GM20431 (cell line): ENCODE data around the gene NMBR.
"Not testable (repeated sequence)": the region's sequence is repeated elsewhere in the genome, so short reads cannot be mapped to it uniquely, and the experiment has no call there.

Experiments used
- in situ Hi-C: fragments of 300-500 bp; cut with MseI, MboI; formaldehyde crosslinking; loops from one replicate; pipeline ENCODE4 v1.15.0; 2020; ENCODE audit warnings: low sequenced_read_pairs; ENCODE audit not compliant: unreplicated experiment

Gene NMBR

GRCh38 chr6:142074516-142074915, 72.4 kb downstream of the NMBR start:
- in situ Hi-C loops: no loop called here

- in situ Hi-C loops: no loop called here
Observed at GRCh38 chr6:142071981-142072380, 74.9 kb downstream of the NMBR start.

DNA sequence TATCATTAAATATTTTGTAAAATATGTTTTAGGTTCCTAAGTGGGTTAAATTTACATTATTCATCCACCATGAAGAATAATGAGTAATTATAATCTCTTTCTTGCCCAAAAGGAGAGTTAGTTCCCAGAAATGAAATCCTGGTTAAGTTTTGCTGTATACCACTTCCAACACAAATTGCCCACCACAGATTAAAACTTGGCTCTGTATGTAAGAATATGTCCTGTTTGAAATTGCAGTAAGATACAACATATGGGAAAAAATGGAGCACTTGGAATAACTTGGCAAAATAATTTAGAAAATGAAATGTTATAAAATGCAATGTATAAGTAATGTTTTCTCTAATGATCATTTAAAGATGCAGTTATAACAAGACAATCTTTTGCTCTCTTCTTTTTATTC, 78.5 kb downstream of the NMBR start:
- in situ Hi-C loops: no loop called here

GRCh38 chr6:142062861-142063260, 84.1 kb downstream of the NMBR start:
- in situ Hi-C loops: not testable (repeated sequence)

DNA sequence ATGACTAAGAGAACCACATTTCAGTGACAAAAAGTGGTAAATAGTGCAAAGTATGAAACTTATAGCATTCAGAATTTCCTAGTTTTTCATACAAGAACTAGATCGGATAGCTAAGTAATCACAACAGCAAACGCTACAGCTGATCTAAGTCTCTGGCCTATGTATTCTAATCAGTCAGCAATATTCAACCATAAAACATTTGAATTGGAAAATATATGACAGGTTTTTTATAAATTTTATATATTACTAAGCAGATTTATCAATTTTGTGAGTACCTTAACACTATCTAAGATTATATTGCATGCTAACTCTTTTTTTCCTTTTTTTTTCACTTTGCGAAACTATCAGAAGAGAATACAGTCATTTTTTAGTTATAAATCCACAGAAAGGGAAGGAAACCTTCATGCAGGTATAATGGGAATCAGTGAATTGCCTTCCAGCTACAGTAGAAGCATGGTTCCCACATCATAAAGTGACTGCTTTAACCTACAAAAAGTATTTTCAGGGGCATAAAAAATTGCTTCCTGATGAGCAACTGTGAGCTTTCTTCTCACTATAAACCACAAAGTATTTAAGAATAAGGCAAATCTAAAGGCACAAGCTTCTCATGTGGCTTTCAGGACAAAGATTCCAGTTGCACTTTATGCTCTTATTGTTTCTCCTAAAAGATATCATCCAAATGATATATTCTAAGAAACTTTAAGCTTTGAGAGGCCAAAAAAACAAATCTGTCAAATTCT, 88.2 kb downstream of the NMBR start:
- in situ Hi-C loops: no loop called here

DNA sequence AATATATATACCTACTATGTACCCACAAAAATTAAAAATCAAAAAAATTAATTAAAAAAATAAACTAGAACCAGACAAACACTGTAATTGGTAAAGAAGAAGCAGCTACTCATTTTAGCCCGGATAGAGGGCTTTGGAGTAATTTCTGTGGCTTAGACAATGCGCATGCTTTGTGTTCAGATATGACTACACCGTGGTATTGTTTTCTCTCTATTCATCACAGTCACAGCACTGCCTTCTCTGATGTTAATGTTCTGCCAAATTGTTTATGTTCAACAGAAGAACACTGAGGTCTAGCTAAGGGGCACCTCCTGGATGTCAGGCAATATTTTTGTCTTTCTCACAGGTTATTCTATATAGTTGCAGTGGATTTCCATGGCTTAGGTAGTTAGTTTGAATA, 91.7 kb downstream of the NMBR start:
- in situ Hi-C loops: no loop called here

- in situ Hi-C loops: no loop called here
Observed at GRCh38 chr6:142051404-142051803, 95.5 kb downstream of the NMBR start.

DNA sequence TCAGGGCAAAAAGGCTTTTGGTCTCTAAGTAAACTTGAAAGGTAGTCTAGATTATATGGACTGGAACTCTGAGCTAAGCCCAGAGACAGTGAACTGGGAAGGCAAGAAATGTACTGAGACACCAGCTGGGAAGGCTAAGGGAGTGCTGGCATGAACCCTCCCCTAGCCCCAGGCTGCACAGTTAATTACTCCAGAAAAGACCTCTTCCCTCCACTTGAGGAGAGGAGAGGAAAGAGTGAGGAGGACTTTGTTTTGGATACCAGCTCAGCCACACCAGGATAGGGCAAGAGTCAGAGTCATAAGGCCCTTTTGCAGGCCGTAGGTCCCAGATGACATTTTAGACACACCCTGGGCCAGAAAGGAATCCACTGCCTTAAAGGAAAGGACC, 98.3 kb downstream of the NMBR start:
- in situ Hi-C loops: no loop called here

GRCh38 chr6:142047934-142048592, 98.9 kb downstream of the NMBR start:
- in situ Hi-C loops: no loop called here

GRCh38 chr6:142045380-142046278, 101.3 kb downstream of the NMBR start:
- in situ Hi-C loops: no loop called here

GRCh38 chr6:142035890-142036289, 111.0 kb downstream of the NMBR start:
- in situ Hi-C loops: no loop called here

DNA sequence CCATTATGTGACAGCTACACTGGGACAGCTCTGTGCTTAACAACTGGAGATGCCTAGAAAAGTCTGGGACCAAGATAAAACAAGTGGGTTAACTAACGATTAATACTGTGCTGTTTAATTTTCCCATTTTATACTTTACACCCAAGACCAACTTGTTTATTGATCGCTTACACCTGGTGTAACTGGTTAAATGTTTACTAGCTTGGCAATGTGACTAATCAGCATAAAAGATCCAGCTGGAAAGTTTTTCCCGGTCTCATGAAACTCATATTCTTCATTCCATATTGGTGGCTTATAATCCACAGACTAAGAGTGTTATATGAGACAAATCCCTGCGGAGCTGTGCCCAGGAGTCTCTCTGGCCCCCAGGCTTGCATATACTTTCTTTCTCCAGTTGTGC, 115.9 kb downstream of the NMBR start:
- in situ Hi-C loops: no loop called here

- in situ Hi-C loops: no loop called here
Observed at GRCh38 chr6:142030115-142030619, 116.8 kb downstream of the NMBR start.

DNA sequence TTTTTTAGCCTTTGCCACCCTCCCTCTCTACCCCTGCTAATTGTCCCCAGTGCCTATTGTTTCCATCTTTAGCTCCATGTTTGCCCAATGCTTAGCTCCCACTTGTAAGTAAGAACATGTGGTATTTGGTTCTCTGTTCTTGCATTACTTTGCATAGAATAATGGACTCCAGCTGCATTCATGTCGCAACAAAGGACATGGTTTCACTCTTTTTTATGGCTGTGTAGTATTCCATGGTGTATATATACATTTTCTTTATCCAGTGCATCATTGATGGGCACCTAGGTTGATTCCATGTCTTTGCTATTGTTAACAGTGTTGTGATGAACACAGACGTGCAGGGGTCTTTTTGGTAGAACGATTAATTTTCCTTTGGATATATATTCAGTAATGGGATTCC, 118.4 kb downstream of the NMBR start:
- in situ Hi-C loops: no loop called here

- in situ Hi-C loops: not testable (repeated sequence)
Observed at GRCh38 chr6:142027804-142028203, 119.1 kb downstream of the NMBR start.

GRCh38 chr6:142027074-142027473, 119.8 kb downstream of the NMBR start:
- in situ Hi-C loops: no loop called here

DNA sequence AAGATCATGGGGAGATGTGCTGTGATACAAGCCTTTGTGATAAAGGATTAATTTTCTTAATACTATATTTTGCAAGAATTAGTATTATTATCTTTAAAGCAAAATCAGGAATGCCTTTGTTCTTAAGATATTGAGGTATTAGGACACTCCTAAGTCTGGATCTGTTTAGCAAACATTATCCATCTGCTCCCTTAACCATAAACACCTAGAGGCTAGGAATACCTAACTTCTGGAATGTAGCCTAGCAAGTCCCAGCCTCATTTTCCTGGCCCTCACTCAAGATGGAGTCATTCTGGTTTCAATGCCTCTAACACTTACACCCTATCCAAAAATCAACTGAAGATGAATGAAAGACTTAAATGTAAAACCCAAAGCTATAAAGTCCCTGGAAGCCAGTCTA, 120.5 kb downstream of the NMBR start:
- in situ Hi-C loops: no loop called here
